ENCODE results near the gene ADI1. TPM values are rescaled to one million over a fixed set of nuclear protein-coding genes. Genes with fewer than 3 reads are reported as not detected.

ADI1 gene
- total and polyA plus RNA-seq, 2 of the 8 experiments (the other 6 are each of a cell fraction or from before 2014, with no cell fraction given) = 12.2 to 40.2 TPM

DNA sequence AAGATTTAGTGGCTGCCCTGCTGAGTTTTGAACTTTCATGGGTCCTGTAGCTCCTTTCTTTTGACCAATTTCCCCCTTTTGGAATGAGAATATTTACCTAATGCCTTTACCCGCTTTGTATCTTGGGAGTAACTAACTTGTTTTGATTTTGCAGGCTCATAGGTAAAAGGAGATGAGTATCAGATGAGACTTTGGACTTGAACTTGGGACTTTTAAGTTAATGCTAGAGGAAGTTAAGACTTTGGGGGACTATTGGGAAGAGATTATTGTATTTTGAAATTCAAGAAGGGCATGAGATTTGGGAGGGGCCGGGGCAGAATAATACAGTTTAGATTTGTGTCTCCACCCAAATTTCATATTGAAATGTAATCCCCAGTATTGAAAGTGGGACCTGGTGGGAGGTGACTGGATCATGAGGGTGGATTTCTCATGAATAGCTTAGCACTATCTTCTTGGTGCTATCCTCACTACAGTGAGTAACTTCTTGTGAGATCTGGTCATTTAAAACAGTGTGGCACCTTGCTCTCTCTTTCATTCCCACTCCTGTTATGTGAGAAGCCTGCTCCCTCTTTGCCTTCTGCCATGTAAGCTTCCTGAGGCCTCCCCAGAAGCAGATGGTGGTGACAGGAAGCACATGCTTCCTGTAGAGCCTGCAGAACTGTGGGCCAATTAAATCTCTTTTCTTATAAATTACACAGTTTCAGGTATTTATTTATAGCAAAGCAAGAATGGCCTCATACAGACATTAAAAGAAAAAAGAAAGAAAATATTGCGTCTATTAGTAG, 6.1 kb downstream of the ADI1 start:
- no peaks in the 10 kb centered on the region for H3K9me3 ChIP-seq (ENCODE audit: insufficient read depth in 2 of 2, low read depth in 1 of 2, low read length in 1 of 2)
- no peak for TF ChIP-seq GABPA (IDR thresholded peaks at IDR 0.05; ENCODE audit: borderline replicate concordance, insufficient read depth, low read length)
- no peak for TF ChIP-seq NRF1 (IDR thresholded peaks at IDR 0.05; ENCODE audit: low read depth, low read length)
- no peak for TF ChIP-seq FOSL1 (IDR thresholded peaks at IDR 0.05; ENCODE audit: insufficient read depth, low read depth, low read length)
- TF ChIP-seq MAFK (IDR thresholded peaks at IDR 0.05; ENCODE audit: low read depth, low read length) = no peak
- TF ChIP-seq, protein P1, sequence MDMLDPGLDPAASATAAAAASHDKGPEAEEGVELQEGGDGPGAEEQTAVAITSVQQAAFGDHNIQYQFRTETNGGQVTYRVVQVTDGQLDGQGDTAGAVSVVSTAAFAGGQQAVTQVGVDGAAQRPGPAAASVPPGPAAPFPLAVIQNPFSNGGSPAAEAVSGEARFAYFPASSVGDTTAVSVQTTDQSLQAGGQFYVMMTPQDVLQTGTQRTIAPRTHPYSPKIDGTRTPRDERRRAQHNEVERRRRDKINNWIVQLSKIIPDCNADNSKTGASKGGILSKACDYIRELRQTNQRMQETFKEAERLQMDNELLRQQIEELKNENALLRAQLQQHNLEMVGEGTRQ (IDR thresholded peaks at IDR 0.05; ENCODE audit: low read length) = no peak
- no peak for TF ChIP-seq TAF7 (optimal IDR thresholded peaks at IDR 0.05; ENCODE audit: borderline replicate concordance, low read depth, low read length)
- TF ChIP-seq RAD21 (IDR thresholded peaks at IDR 0.05 in 1 of 2, conservative IDR thresholded peaks at IDR 0.05 in 1 of 2; ENCODE audit: low read depth in 2 of 2, low read length in 2 of 2) = no peak
- TF ChIP-seq BRCA1 (IDR thresholded peaks at IDR 0.05; ENCODE audit: low read depth, low read length) = no peak
- no peak overlapping the region for H2BK120ac ChIP-seq (replicated peaks; ENCODE audit: low read depth, low read length)
- no peaks in the 10 kb centered on the region; the same call in 1 of the 2 replicates for H3K79me1 ChIP-seq (ENCODE audit: low read depth, low read length)
- no peak overlapping the region for H2BK12ac ChIP-seq (ENCODE audit: low read depth, low read length)
- H3K56ac ChIP-seq (replicated peaks; ENCODE audit: insufficient read length, low read depth, low read length) = no peak overlapping the region
- H3K14ac ChIP-seq (ENCODE audit: insufficient read length) = no peak overlapping the region
- H4K91ac ChIP-seq (replicated peaks; ENCODE audit: insufficient read length, low read length) = no peak overlapping the region
- DNase-seq (ENCODE audit: low read depth in 1 of 2, low spot score in 2 of 2) (no peak), FAIRE-seq (no peak)
- H3K27ac ChIP-seq (ENCODE audit: low read depth, low read length) = no peak overlapping the region
- no peak overlapping the region for H2BK15ac ChIP-seq (ENCODE audit: low read length)
- H4K20me1 ChIP-seq (replicated peaks in 1 of 2; ENCODE audit: control insufficient read depth in 1 of 2, insufficient read depth in 2 of 2, low read length in 2 of 2) = no peaks in the 10 kb centered on the region
- H2AK5ac ChIP-seq (ENCODE audit: low read depth, low read length) = no peak overlapping the region
- no peak overlapping the region for H2AFZ ChIP-seq (ENCODE audit: low read length)
- H4K5ac ChIP-seq (ENCODE audit: insufficient read length, low read depth, low read length) = no peak overlapping the region
- H3K27me3 ChIP-seq (replicated peaks in 1 of 4; ENCODE audit: control insufficient read depth in 3 of 4, extremely low read depth in 1 of 4, insufficient read depth in 3 of 4, low read length in 3 of 4) = no peaks in the 10 kb centered on the region
- H4K8ac ChIP-seq (ENCODE audit: extremely low read depth, insufficient read depth, low read length) = no peak overlapping the region
- no peak overlapping the region for H3K4me2 ChIP-seq (ENCODE audit: insufficient read depth in 1 of 2, low read depth in 2 of 2, low read length in 2 of 2)
- H3K4ac ChIP-seq (replicated peaks; ENCODE audit: insufficient read length, low read depth, low read length) = no peak overlapping the region
- H3K79me2 ChIP-seq (ENCODE audit: control insufficient read depth in 1 of 2, insufficient read depth in 2 of 2, low read length in 2 of 2) = peaks cover 0 to 11% of the 10 kb centered on the region in 2 experiments; a peak in 1 of 4 replicates
- H2BK5ac ChIP-seq (ENCODE audit: low read depth, low read length) = no peak overlapping the region
- no peak overlapping the region for H3K18ac ChIP-seq (ENCODE audit: extremely low read depth, low read length)
- no peak overlapping the region for H3K9ac ChIP-seq (replicated peaks in 1 of 4; ENCODE audit: extremely low read depth in 1 of 4, low read depth in 3 of 4, low read length in 3 of 4)
- WGBS, 2 experiments (ENCODE audit: extremely low coverage in 1 of 2, insufficient coverage in 1 of 2, insufficient read length in 1 of 2, insufficient replicate concordance in 2 of 2, low coverage in 1 of 2, low lambda C conversion rate in 2 of 2, missing lambda C conversion rate in 1 of 2) = 90% methylated on average over 3 of the region's 3 CpGs; no CpG with 5 or more reads in 1 of the 2 experiments
- H2BK20ac ChIP-seq (ENCODE audit: low read length) = no peak overlapping the region
- H3K4me1 ChIP-seq (replicated peaks in 1 of 4; ENCODE audit: control insufficient read depth in 3 of 4, insufficient read depth in 4 of 4, low read length in 3 of 4) = peaks cover 0 to 3% (median 0%) of the 10 kb centered on the region in 4 experiments; a peak in 1 of 7 replicates
- ChIA-PET POLR2A (ENCODE audit: partially characterized antibody) (interaction anchor here (1.1 to 1.5 kb wide), 4 partner anchors 8 to 15 kb away, joined by 3 read pairs; no protein-coding TSS in a partner anchor), CTCF (ENCODE audit: partially characterized antibody) (interaction anchor here (1.3 kb wide), 1 partner anchor 15 kb away, joined by 4 read pairs; no protein-coding TSS in a partner anchor)
- H3K23me2 ChIP-seq (ENCODE audit: low read depth, low read length) = peaks cover 2% of the 10 kb centered on the region
- H3K23ac ChIP-seq (ENCODE audit: insufficient read length) = no peak overlapping the region
- no peak overlapping the region for H3K4me3 ChIP-seq (ENCODE audit: extremely low read depth in 1 of 4, insufficient read depth in 2 of 4, low read depth in 3 of 4, low read length in 4 of 4)
- H3K36me3 ChIP-seq (ENCODE audit: control insufficient read depth in 2 of 4, insufficient read depth in 4 of 4, low read length in 3 of 4) = peaks cover 2 to 9% (median 3%) of the 10 kb centered on the region in 4 experiments; a peak in 6 of 8 replicates

Measured in H1 (cell line).